ENCODE results near the gene SGCG.

- TF ChIP-seq CTCF (IDR thresholded peaks at IDR 0.05) (no peak), POLR2A (IDR thresholded peaks at IDR 0.05) (no peak)
Observed at GRCh38 chr13:23159760-23160637, 20.8 kb upstream of the SGCG start.

Data from thyroid gland (tissue), 4 donors.